ENCODE data around the gene SPINT2.
A peak's percentile ranks its signal among the peaks of the same experiment; 100 is the strongest.

Gene SPINT2

DNA sequence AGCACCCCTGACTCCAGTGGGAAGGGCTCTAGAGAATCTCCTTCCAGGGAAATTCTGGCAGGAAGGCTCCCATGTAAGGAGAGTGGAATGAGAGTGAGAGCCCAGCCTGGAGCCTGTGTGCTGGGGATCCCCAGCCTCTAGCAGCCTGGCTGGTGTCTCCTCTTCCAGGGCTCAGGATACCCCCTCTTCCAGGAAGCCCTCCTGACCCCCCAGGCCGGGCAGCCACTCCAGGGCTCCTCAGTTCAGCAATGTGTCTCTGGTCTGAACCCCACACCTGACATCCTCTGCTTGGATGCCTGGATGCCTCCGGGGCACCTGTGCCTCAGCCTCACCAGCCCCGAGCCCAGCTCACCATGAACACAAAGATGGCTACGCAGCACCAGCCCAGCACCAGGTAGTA is 42.7 kb downstream of the SPINT2 start:
- peaks cover 12% of the 10 kb centered on the region for H3K36me3 Mint-ChIP-seq
- CTCF ChIA-PET = no interaction called here
- DNase-seq = no peak
- no peak overlapping the region for H3K27ac Mint-ChIP-seq
- H3K4me1 Mint-ChIP-seq = peaks cover 4% of the 10 kb centered on the region
- H3K27me3 Mint-ChIP-seq = no peaks in the 10 kb centered on the region
- no peaks in the 10 kb centered on the region for H3K9me3 Mint-ChIP-seq
- no peak overlapping the region for H3K4me3 Mint-ChIP-seq

DNA sequence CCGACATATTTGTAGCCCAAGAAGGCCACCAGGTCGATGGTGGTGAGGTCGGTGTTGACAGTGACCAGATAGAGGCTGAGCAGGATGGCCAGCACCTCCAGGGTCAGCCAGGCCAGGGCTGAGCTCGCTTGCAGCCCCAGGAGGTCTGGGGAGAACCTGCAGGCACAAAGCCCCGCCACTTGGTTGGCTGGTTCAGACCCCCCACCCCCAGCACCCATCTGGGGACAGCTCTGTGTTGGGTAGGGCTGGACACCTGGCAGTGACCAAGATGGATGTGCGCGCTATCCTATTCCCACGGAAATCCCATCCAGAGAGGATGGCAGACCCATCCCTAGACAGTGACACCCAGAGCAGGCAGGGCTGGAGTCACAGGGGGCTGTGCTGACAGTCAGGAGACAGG is 43.2 kb downstream of the SPINT2 start:
- peaks cover 8% of the 10 kb centered on the region for H3K4me1 Mint-ChIP-seq
- no peak for DNase-seq
- no peaks in the 10 kb centered on the region for H3K9me3 Mint-ChIP-seq
- CTCF ChIA-PET = no interaction called here
- H3K4me3 Mint-ChIP-seq = no peak overlapping the region
- no peaks in the 10 kb centered on the region for H3K27me3 Mint-ChIP-seq
- H3K27ac Mint-ChIP-seq = no peak overlapping the region
- peaks cover 15% of the 10 kb centered on the region for H3K36me3 Mint-ChIP-seq

DNA sequence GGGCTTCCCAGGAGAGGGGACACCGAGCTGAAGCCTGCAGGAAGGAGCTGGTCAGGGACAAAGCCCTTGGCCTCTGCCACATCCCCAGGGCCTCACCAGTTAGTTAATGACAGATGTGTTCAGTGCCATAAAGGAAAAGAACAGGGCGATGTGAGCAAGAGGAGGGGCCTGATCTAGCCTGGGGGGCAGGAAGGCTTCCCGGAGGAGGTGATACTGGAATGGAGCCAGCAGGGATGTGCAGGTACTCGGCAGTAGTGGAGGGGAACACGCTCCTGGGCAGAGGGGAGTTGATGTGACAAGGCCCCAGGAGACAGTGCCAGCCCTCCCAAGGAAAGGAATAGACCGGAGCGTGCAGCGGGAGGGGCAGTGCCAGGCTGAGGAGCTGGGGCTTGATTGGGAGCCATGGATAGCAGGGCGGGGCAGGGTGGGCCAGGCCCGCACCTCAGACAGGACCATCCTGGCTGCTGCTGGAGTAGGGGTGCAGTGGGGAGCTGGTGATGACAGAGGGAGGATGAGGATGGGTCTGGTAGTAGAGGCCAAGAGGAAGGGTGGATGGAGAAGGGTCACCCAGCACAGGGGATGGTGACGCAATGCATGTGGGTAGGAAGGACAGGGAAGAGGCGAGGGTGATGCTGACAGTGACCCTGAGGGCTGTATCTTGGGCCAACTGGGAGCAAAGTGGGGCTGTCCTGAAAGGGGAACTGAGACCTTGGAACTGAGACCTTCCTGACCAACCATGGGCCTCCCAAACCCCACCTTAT is 43.8 kb downstream of the SPINT2 start:
- peaks cover 15% of the 10 kb centered on the region for H3K36me3 Mint-ChIP-seq
- H3K27ac Mint-ChIP-seq = peak overlapping the region; percentile 33
- H3K4me3 Mint-ChIP-seq = no peak overlapping the region
- CTCF ChIA-PET = no interaction called here
- peaks cover 11% of the 10 kb centered on the region for H3K4me1 Mint-ChIP-seq
- no peak for DNase-seq
- no peaks in the 10 kb centered on the region for H3K9me3 Mint-ChIP-seq
- no peaks in the 10 kb centered on the region for H3K27me3 Mint-ChIP-seq

DNA sequence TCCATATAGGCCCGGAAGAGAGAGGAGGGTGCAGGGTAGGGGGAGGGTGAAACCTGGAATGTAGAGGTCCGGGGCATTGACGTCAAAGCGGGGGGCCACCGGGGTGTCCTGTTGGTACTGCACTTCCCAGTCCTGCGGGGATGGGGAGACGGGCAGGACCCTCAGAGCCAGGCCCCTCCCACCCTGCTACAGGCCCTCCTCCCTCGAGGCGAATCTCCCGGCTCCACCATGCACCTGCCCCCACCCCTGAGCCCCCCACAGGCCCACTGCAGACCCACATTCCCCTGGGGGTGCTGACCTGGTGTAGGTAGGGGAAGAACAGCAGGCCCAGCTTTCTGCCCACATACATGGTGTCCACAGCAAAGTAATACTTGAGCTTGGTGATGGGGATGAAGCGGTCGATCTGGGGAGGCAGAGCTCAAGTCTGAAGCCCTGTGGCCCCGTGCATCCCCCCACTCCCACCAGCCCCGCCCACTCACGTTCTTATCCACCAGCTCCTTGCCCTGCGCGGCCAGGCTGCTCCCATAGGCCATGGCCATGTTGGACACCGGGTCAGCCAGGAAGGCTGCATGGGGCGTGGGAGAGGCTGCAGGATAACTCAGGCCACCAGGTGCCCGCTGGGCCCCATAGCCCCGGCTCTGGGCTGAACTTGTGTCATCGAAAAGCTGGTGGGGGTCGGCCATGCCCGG is 44.7 kb downstream of the SPINT2 start:
- H3K4me3 Mint-ChIP-seq = no peak overlapping the region
- H3K9me3 Mint-ChIP-seq = no peaks in the 10 kb centered on the region
- peaks cover 18% of the 10 kb centered on the region for H3K4me1 Mint-ChIP-seq
- DNase-seq = no peak
- H3K27ac Mint-ChIP-seq = no peak overlapping the region
- H3K27me3 Mint-ChIP-seq = no peaks in the 10 kb centered on the region
- H3K36me3 Mint-ChIP-seq = peaks cover 18% of the 10 kb centered on the region
- CTCF ChIA-PET = no interaction called here

- peaks cover 21% of the 10 kb centered on the region for H3K4me1 Mint-ChIP-seq
- CTCF ChIA-PET = interaction anchor here (1.6 kb wide), 1 partner anchor 93 kb away, joined by 3 read pairs; the partner anchor contains the start of gene FAM98C
- no peak overlapping the region for H3K27ac Mint-ChIP-seq
- peaks cover 19% of the 10 kb centered on the region for H3K36me3 Mint-ChIP-seq
- no peaks in the 10 kb centered on the region for H3K27me3 Mint-ChIP-seq
- no peak for DNase-seq
- H3K9me3 Mint-ChIP-seq = no peaks in the 10 kb centered on the region
- H3K4me3 Mint-ChIP-seq = no peak overlapping the region
These were observed 45.4 kb downstream of the SPINT2 start for GRCh38 chr19:38309615-38310278.

DNA sequence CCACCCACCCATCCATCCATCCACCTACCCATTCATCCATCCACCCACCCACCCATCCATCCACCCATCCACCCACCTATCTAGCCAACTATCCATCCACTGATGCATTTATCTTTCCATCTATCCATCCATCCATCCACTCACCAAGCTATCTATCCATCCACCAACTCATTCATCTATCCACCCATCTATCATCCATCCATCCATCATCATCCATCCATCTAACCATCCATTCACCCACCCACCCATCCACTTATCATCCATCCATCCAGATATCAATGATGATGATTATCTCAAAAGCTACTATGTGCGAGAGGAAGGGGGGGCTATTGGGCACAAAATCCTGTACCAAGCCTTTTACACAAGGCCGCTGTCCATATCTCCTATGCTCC is 45.9 kb downstream of the SPINT2 start:
- DNase-seq = no peak
- Mint-ChIP-seq H3K27ac (no peak overlapping the region), H3K4me3 (no peak overlapping the region), H3K9me3 (no peaks in the 10 kb centered on the region), H3K4me1 (peaks cover 24% of the 10 kb centered on the region), H3K36me3 (peaks cover 19% of the 10 kb centered on the region), H3K27me3 (no peaks in the 10 kb centered on the region)
- CTCF ChIA-PET = interaction anchor here (1.6 kb wide), 1 partner anchor 93 kb away, joined by 3 read pairs; the partner anchor contains the start of gene FAM98C

- CTCF ChIA-PET = interaction anchor here (1.6 kb wide), 1 partner anchor 92 kb away, joined by 3 read pairs; the partner anchor contains the start of gene FAM98C
- Mint-ChIP-seq H3K27me3 (no peaks in the 10 kb centered on the region), H3K4me1 (peaks cover 26% of the 10 kb centered on the region), H3K9me3 (no peaks in the 10 kb centered on the region), H3K36me3 (peaks cover 19% of the 10 kb centered on the region), H3K27ac (no peak overlapping the region), H3K4me3 (no peak overlapping the region)
- DNase-seq = no peak
These were observed 46.6 kb downstream of the SPINT2 start for GRCh38 chr19:38310986-38311385.

DNA sequence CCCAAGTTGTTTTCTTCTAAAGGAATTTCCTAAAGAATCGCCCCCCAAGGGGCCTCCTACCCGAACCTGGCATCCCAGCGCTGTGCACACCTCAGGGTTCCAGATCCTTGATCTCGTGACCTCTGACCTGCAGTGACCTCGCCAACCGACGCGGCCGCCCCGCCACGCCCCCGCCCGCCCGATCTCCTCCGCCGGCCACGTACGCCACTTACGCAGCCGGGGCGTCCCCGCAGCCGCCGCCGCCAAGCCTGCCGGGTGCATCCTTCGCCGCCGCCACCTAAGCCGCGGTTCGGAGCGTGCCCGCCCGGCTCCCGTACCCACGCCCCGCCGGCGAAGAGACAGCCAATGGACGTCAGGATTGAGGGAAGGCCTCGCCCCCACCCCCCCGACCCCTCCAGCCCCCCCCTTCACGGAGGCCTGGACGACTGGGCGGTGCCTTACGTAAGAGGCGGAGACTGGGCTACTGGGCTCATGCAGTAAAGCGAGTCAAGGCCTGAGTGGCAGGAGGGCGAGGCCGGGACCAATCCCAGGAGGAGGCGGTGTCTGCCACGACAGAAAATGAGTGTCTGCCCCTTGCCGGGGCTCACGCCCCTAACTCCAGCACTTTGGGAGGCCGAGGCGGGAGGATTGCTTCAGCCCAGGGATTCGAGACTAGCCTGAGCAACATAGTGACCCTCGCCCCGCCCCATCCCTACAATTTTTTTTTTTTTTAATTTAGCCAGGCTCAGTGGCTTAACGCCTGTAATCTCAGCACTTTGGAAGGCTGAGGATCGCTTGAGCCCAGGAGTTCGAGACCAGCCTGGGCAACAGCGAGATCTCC is 51.5 kb downstream of the SPINT2 start, which contains the start of gene YIF1B:
Gene YIF1B (minus strand): TSS at position 291 of the 820 bp plus-strand sequence. CDS start 30 bp downstream, at position 261.
- peak; percentile 97 for DNase-seq
- Mint-ChIP-seq H3K9me3 (no peaks in the 10 kb centered on the region), H3K27me3 (peaks cover 3% of the 10 kb centered on the region), H3K36me3 (peaks cover 10% of the 10 kb centered on the region), H3K4me1 (peaks cover 61% of the 10 kb centered on the region), H3K4me3 (peak within 1 kb of the TSS; percentile 76), H3K27ac (peak within 1 kb of the TSS; percentile 90)
- CTCF ChIA-PET = no interaction called here

DNA sequence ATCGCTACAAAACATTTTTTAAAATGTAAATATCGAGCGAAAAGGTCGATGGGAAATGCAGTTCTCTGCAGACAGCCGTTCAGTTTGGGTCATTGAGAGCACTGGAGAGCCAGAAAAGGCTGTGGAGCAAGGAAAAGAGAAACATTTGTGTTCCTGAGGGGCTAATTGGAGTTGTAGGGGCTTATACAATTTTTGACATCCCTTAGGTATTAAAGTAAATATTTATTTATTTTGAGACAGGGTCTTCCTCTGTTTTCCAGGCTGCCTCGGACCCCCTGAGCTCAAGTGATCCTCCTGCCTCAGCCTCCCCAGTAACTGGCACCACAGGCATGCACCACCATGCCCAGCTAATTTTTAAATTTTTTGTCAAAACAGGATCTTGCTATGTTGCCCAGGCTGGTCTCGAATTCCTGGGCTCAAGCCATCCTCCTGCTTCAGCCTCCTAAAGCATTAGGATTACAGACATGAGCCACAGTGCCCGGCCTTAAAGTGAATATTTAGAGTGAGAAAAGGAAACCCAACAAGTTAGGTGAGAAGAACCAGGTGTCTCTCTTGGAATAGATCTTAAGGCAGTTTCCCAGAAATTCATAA is 52.2 kb downstream of the SPINT2 start:
- Mint-ChIP-seq H3K27me3 (peaks cover 3% of the 10 kb centered on the region), H3K4me1 (peaks cover 68% of the 10 kb centered on the region), H3K9me3 (no peaks in the 10 kb centered on the region), H3K27ac (peak overlapping the region; percentile 90), H3K36me3 (peaks cover 8% of the 10 kb centered on the region), H3K4me3 (peak overlapping the region; percentile 76)
- CTCF ChIA-PET = no interaction called here
- no peak for DNase-seq

DNA sequence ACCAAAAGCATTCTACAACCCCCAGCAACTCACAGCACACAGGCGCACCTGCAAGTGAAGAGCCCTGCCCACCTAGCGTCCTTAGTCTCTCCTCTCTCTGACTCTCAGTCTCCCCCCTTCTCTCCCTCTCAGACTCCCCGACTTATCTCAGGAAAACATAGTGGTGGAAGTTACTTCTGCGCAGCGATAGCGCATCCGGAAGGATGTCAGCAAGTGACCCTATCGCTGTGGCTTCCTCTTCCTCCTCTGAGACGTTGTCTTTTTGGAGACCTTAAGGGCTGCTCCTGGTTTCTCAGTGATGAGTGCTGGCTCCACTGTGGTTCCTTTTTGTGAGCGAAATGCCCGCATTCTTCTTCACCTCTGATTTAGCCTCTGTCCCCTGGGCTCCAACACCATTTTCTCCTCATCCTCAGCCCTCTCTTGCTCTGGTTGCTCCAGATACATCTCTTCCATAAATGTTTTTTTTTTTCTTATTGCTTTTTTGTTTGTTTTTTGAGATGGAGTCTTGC is 52.8 kb downstream of the SPINT2 start:
- CTCF ChIA-PET = interaction anchor here (1.9 kb wide), 1 partner anchor 18 kb away, joined by 8 read pairs; the partner anchor contains the start of gene CATSPERG

DNA sequence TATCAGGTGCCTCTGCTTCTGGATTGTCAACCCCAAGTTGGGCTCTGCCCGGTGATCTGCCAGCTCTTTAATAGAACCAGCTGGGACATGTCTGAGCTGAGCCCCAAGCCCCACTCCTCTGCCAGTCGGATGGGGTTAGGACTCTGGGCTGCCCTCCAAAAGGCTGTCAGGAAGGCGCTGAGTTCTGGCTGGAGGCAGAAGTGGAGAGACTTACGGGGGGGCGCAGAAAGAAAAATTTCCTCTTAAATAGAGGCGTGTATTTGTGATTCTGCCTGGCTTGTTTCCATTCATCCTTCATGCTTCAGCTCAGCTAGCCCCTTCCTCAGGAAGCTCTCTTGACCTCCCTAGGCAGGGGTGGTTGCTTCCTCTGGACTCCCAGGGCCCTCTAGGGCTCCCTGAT is 54.3 kb downstream of the SPINT2 start:
- Mint-ChIP-seq H3K27ac (peak overlapping the region; percentile 74), H3K4me1 (peaks cover 69% of the 10 kb centered on the region), H3K27me3 (peaks cover 3% of the 10 kb centered on the region), H3K36me3 (peaks cover 9% of the 10 kb centered on the region), H3K9me3 (no peaks in the 10 kb centered on the region), H3K4me3 (peak overlapping the region; percentile 84)
- DNase-seq = no peak
- CTCF ChIA-PET = interaction anchor here (0.9 to 1.9 kb wide), 3 partner anchors 12 to 74 kb away, joined by 3 to 8 read pairs (median 4); partner anchors contain the start of gene CATSPERG

More for the DNA sequence above, 52.8 kb downstream of the SPINT2 start:
- H3K27ac Mint-ChIP-seq = peak overlapping the region; percentile 90
- H3K4me3 Mint-ChIP-seq = peak overlapping the region; percentile 76
- H3K27me3 Mint-ChIP-seq = peaks cover 3% of the 10 kb centered on the region
- DNase-seq = peak; percentile 62
- H3K36me3 Mint-ChIP-seq = peaks cover 11% of the 10 kb centered on the region
- H3K9me3 Mint-ChIP-seq = no peaks in the 10 kb centered on the region
- peaks cover 74% of the 10 kb centered on the region for H3K4me1 Mint-ChIP-seq

GRCh38 chr19:38319421-38320258 is 55.3 kb downstream of the SPINT2 start, which contains the start of gene KCNK6:
KCNK6 (plus strand) TSS chr19:38319845; CDS start chr19:38319951, 106 bp downstream.
- H3K4me3 Mint-ChIP-seq = peak within 1 kb of the TSS; percentile 84
- H3K36me3 Mint-ChIP-seq = peaks cover 9% of the 10 kb centered on the region
- peak within 1 kb of the TSS; percentile 74 for H3K27ac Mint-ChIP-seq
- peaks cover 65% of the 10 kb centered on the region for H3K4me1 Mint-ChIP-seq
- peak; percentile 72 for DNase-seq
- H3K9me3 Mint-ChIP-seq = no peaks in the 10 kb centered on the region
- H3K27me3 Mint-ChIP-seq = peaks cover 3% of the 10 kb centered on the region
- CTCF ChIA-PET = interaction anchor here (1.0 to 1.9 kb wide), 3 partner anchors 11 to 41 kb away, joined by 3 to 8 read pairs (median 4); partner anchors contain the start of gene CATSPERG
